Measurements from ENCODE around the gene C11orf52.

DNA sequence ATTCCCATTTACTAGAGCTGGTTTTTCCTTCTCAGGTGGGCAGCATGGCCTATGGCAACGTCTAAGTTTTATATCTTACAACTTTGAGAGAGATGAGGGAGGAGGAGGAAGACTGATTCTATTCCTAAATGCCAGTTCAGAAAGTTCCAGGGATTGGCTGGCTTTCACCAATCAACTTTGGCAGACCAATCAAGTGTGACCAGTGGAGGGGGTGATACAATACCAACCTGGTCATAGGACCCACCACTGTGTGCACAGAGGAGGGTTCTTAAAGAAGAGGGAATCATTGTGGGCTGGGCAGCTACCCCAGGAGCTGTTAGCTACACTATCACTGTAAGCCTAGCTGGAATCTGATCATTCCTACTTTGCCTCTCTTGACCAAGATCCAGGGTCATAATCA lies 26.5 kb downstream of the C11orf52 start:
- TF ChIP-seq, protein P1, sequence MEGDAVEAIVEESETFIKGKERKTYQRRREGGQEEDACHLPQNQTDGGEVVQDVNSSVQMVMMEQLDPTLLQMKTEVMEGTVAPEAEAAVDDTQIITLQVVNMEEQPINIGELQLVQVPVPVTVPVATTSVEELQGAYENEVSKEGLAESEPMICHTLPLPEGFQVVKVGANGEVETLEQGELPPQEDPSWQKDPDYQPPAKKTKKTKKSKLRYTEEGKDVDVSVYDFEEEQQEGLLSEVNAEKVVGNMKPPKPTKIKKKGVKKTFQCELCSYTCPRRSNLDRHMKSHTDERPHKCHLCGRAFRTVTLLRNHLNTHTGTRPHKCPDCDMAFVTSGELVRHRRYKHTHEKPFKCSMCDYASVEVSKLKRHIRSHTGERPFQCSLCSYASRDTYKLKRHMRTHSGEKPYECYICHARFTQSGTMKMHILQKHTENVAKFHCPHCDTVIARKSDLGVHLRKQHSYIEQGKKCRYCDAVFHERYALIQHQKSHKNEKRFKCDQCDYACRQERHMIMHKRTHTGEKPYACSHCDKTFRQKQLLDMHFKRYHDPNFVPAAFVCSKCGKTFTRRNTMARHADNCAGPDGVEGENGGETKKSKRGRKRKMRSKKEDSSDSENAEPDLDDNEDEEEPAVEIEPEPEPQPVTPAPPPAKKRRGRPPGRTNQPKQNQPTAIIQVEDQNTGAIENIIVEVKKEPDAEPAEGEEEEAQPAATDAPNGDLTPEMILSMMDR (IDR thresholded peaks at IDR 0.05) = no peak
- TF ChIP-seq ZFP36 (IDR thresholded peaks at IDR 0.05; ENCODE audit: borderline replicate concordance, partially characterized antibody) (no peak), HOXA7 (CRISPR knock-in tag; IDR thresholded peaks at IDR 0.05) (no peak), PHF8 (IDR thresholded peaks at IDR 0.05; ENCODE audit: borderline replicate concordance, low read depth) (no peak), POLR2A (IDR thresholded peaks at IDR 0.05; ENCODE audit: low read length) (no peak), ELK1 (IDR thresholded peaks at IDR 0.05; ENCODE audit: low read depth, low read length) (no peak), RAD21 (conservative IDR thresholded peaks at IDR 0.05 in 1 of 2, IDR thresholded peaks at IDR 0.05 in 1 of 2) (no peak), RFX5 (IDR thresholded peaks at IDR 0.05) (no peak), CBX8 (IDR thresholded peaks at IDR 0.05) (no peak), JUN (IDR thresholded peaks at IDR 0.05) (no peak)
- TF ChIP-seq, protein P2, sequence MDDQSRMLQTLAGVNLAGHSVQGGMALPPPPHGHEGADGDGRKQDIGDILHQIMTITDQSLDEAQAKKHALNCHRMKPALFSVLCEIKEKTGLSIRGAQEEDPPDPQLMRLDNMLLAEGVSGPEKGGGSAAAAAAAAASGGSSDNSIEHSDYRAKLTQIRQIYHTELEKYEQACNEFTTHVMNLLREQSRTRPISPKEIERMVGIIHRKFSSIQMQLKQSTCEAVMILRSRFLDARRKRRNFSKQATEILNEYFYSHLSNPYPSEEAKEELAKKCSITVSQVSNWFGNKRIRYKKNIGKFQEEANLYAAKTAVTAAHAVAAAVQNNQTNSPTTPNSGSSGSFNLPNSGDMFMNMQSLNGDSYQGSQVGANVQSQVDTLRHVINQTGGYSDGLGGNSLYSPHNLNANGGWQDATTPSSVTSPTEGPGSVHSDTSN (IDR thresholded peaks at IDR 0.05) = no peak
- TF ChIP-seq, protein P3, sequence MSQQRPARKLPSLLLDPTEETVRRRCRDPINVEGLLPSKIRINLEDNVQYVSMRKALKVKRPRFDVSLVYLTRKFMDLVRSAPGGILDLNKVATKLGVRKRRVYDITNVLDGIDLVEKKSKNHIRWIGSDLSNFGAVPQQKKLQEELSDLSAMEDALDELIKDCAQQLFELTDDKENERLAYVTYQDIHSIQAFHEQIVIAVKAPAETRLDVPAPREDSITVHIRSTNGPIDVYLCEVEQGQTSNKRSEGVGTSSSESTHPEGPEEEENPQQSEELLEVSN (IDR thresholded peaks at IDR 0.05; ENCODE audit: borderline replicate concordance, low read depth) = no peak
- TF ChIP-seq, protein P4, sequence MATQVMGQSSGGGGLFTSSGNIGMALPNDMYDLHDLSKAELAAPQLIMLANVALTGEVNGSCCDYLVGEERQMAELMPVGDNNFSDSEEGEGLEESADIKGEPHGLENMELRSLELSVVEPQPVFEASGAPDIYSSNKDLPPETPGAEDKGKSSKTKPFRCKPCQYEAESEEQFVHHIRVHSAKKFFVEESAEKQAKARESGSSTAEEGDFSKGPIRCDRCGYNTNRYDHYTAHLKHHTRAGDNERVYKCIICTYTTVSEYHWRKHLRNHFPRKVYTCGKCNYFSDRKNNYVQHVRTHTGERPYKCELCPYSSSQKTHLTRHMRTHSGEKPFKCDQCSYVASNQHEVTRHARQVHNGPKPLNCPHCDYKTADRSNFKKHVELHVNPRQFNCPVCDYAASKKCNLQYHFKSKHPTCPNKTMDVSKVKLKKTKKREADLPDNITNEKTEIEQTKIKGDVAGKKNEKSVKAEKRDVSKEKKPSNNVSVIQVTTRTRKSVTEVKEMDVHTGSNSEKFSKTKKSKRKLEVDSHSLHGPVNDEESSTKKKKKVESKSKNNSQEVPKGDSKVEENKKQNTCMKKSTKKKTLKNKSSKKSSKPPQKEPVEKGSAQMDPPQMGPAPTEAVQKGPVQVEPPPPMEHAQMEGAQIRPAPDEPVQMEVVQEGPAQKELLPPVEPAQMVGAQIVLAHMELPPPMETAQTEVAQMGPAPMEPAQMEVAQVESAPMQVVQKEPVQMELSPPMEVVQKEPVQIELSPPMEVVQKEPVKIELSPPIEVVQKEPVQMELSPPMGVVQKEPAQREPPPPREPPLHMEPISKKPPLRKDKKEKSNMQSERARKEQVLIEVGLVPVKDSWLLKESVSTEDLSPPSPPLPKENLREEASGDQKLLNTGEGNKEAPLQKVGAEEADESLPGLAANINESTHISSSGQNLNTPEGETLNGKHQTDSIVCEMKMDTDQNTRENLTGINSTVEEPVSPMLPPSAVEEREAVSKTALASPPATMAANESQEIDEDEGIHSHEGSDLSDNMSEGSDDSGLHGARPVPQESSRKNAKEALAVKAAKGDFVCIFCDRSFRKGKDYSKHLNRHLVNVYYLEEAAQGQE (IDR thresholded peaks at IDR 0.05) = no peak
